ENCODE data around the gene SORCS3. TPM values are rescaled to one million over a fixed set of nuclear protein-coding genes. Genes with fewer than 3 reads are reported as not detected.

Gene SORCS3
- total and polyA plus RNA-seq, 11 donors: 0.03 to 0.19 (median 0.05) TPM; not detected in 8

DNA sequence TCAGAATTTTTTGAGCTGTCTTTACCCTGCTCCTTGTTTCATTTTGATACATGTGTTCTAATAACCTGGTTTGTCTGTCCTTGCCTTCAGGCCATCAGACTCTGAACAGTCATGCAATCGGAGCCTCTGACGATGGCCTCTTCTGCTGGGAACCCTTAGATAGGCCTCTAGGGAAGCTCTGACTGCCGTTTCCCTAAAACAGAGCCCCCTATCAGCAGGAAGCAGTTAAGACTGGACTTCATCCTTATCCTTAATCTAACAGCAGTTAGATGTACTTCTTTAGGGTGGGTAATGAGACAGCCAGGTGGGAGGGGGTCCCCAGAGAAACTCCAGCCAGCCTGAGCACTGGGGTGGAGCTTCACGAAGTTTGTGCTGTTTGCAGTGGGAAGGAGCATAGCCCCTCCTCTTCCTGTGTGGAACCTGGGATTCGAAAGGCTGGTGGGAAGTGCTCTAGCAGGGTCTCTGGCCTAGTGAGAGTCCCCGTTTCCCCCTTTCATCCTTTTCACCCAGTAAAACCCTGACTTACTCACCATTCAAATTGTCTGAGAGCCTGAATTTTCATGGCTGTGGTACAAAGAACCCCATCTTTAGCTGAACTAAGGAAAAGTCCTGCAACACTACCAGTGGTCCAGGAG is 28.4 kb upstream of the SORCS3 start:
- 44 to 52% (median 45%) methylated on average over 6 of the region's 6 CpGs for WGBS, 4 donors
- no peaks in the 10 kb centered on the region for H3K4me1 ChIP-seq
- H3K27ac ChIP-seq: no peak overlapping the region
- no peak overlapping the region for H3K4me3 ChIP-seq
- no peaks in the 10 kb centered on the region for H3K36me3 ChIP-seq
- H3K9me3 ChIP-seq: peaks cover 0 to 22% (median 8%) of the 10 kb centered on the region in 12 donors
- intact Hi-C loops (cut with DNase I): loop anchor here in 2 of 10 donors (10.0 kb wide), 2 partner anchors 198 to 208 kb away; no protein-coding TSS in a partner anchor
- no peak for TF ChIP-seq POLR2A (IDR thresholded peaks at IDR 0.05)
- TF ChIP-seq CTCF (IDR thresholded peaks at IDR 0.05): no peak
- no peak for ATAC-seq
- no peak for DNase-seq
- H3K27me3 ChIP-seq: peaks cover 0 to 10% (median 0%) of the 10 kb centered on the region in 9 donors

GRCh38 chr10:104613406-104613805 is 27.7 kb upstream of the SORCS3 start:
- H3K4me3 ChIP-seq: no peak overlapping the region
- intact Hi-C loops (cut with DNase I): loop anchor here in 2 of 10 donors (10.0 kb wide), 2 partner anchors 199 to 209 kb away; no protein-coding TSS in a partner anchor
- H3K9me3 ChIP-seq: peaks cover 0 to 15% (median 4%) of the 10 kb centered on the region in 12 donors
- ATAC-seq (no peak), DNase-seq (no peak)
- TF ChIP-seq POLR2A (IDR thresholded peaks at IDR 0.05): no peak
- no peak for TF ChIP-seq CTCF (IDR thresholded peaks at IDR 0.05)
- no peaks in the 10 kb centered on the region for H3K36me3 ChIP-seq
- no peak overlapping the region for H3K27ac ChIP-seq
- peaks cover 0 to 13% (median 0%) of the 10 kb centered on the region in 9 donors for H3K27me3 ChIP-seq
- H3K4me1 ChIP-seq: no peaks in the 10 kb centered on the region
- 85 to 95% (median 87%) methylated on average over 2 of the region's 2 CpGs for WGBS, 4 donors

DNA sequence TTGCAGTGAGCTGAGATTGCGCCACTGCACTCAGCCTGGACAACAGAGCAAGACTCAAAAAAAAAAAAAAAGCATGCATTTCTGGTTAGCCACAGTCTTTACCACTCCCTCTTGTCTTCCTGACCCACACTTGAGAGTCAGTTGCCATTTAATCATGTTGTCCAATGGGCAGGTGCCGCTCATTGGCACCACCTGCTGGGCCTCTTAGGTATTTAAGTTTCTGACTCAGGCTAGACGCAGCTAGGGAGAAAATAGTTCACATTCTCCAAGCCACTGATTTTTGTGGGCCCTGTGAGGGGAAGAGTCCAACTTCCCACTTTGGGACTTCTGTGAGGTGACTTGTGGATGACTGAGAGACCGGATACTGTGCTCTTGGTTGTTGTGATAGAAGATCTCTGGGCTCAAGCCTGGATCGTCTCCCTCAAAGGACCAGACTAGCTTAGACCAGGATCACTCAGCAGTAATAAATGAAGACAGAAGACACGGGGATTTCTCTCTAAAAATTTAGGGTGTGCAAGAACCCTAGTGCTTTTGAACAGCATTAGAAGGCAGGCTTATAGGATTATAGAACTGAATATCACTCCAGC is 26.8 kb upstream of the SORCS3 start:
- Histone ChIP-seq H3K36me3 (no peaks in the 10 kb centered on the region), H3K4me3 (no peak overlapping the region), H3K27me3 (peaks cover 0 to 17% (median 0%) of the 10 kb centered on the region in 9 donors), H3K27ac (no peak overlapping the region), H3K4me1 (no peaks in the 10 kb centered on the region), H3K9me3 (peaks cover 0 to 10% (median 0%) of the 10 kb centered on the region in 12 donors)
- no peak for ATAC-seq
- TF ChIP-seq CTCF (IDR thresholded peaks at IDR 0.05) (peak in 8 of 12 donors; percentile 10 to 44 (median 27)), POLR2A (IDR thresholded peaks at IDR 0.05) (no peak)
- intact Hi-C loops (cut with DNase I): loop anchor here in 2 of 10 donors (10.0 kb wide), 2 partner anchors 200 to 210 kb away; no protein-coding TSS in a partner anchor
- WGBS, 4 donors: 72 to 76% (median 74%) methylated on average over 6 of the region's 6 CpGs
- no peak for DNase-seq

- DNase-seq (no peak), ATAC-seq (no peak)
- 68 to 71% (median 69%) methylated on average over 2 of the region's 2 CpGs for WGBS, 4 donors
- Histone ChIP-seq H3K36me3 (no peaks in the 10 kb centered on the region), H3K4me1 (no peaks in the 10 kb centered on the region), H3K9me3 (peaks cover 0 to 10% (median 0%) of the 10 kb centered on the region in 12 donors), H3K4me3 (no peak overlapping the region), H3K27me3 (peaks cover 0 to 17% (median 0%) of the 10 kb centered on the region in 9 donors), H3K27ac (no peak overlapping the region)
- TF ChIP-seq CTCF (IDR thresholded peaks at IDR 0.05) (no peak), POLR2A (IDR thresholded peaks at IDR 0.05) (no peak)
- intact Hi-C loops (cut with DNase I): loop anchor here in 2 of 10 donors (10.0 kb wide), 2 partner anchors 200 to 210 kb away; no protein-coding TSS in a partner anchor
Observed at GRCh38 chr10:104615136-104615535, 26.0 kb upstream of the SORCS3 start.
